Activated gamma-delta T cell treated with anti-CD3 and anti-CD28 coated beads, Interleukin-2, amount 50 U/mL, for 16 hours (primary cell): ENCODE results near the gene PACSIN2.
"Not testable (repeated sequence)": the region's sequence is repeated elsewhere in the genome, so short reads cannot be mapped to it uniquely, and the experiment has no call there.

Experiments
- DNase-seq: peaks from one replicate; pipeline ENCODE4 v3.0.0-alpha.2; 2020; ENCODE audit warnings: low read depth

Gene PACSIN2

GRCh38 chr22:42992092-42992491, 22.9 kb downstream of the PACSIN2 start:
- DNase-seq: no peak

DNA sequence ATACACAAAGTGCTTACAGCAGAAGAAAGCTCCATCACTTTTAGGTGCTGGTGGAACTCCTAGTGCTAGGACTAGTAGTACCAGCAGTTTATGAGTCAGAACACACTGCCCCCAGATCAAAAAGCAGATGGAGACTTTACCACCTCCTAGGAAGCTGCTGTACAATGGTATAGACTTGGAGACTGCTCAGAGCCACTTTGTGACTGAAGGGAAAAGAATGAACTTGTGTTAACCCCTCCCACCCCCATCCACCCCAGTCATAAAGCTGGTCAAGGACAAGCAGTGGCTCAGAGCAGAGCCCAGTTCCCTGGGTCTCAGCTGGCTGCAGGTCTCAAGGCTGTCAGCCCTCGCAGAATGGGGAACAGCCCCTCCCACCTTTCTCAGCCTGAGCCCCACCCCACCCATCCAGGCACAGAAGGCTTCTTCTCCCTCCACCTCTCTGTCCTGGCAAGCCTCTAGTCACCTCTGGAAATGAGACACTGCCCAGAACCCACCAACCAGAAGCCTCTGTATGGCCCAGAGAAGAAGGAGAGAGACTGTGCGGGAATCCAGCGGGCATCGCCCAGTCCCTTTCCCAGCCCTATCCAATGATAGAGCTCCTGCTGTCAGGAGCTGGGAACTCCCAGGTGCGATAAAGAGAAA, 23.8 kb downstream of the PACSIN2 start:
- DNase-seq: no peak

DNA sequence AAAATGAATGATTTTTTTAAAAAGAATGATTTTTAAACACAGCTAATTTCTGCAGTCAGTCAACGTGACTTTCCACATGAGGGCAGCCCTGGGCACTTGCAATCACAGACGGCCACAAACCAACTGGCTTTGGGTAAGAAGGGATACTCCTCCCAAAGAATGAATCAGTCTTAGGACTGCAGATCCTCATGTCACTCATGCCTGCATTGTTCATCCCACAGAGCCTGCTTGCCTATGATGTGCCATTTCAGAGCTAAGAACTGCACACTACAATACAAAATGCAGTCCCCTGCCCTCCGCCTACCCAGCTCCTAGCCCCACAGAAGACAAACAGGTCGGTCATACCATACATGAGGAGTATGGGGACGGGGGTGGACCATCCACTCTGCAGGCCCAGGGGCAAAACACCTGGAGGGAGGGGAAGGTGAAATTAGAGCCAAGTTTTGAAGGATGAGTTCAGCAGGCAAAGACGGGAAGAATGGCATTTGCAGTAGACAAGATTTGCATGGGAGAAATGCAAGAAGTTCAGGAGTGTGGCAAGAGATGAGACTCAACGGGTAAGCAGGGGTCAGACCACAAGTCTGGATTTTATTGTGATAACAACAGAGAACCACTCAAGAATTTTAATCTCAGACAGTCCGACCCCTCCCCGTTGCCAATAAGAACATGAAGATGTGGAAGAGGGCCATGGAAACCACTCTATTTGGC, 24.7 kb downstream of the PACSIN2 start:
- no peak for DNase-seq

- DNase-seq: no peak
Observed at GRCh38 chr22:42986115-42986514, 28.8 kb downstream of the PACSIN2 start.

GRCh38 chr22:42985531-42985905, 29.4 kb downstream of the PACSIN2 start:
- DNase-seq: no peak

GRCh38 chr22:42984814-42985530, 30.0 kb downstream of the PACSIN2 start:
- no peak for DNase-seq

DNA sequence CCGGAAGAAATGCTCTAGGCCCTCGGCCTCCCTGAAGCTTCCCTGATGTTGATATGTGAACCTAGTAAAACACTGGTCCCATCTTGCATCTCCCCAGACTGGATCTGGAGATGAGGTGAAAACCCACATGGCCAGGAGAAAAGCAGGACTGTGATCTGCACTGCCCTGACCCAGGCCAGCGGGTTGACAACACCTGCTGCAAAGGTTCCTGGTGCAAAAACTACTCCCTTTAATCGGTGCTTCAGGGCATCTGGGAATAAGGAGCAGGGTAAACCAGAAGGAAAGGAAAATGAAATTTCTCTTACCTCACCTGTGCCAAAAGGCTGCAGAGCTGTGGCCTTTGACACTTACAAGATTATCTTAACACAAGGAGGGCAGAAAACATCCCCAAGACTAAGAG, 30.6 kb downstream of the PACSIN2 start:
- no peak for DNase-seq

DNA sequence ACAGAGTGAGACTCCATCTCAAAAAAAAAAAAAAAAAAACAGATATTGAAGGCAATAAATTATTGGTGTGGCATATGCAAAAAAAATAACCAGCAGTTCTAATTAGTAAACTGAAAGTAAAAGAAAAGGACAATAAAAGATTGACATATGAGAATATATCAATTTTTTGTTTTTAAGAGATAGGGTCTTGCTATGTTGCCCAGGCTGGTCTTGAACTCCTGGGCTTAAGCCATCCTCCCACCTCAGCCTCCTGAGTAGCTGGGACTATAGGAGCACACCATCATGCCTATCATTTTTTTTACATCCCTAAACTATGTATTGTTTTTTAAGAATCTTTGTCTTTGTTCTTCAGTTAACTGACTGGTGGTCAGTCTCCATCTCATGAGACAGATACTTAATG, 31.5 kb downstream of the PACSIN2 start:
- DNase-seq: no peak

GRCh38 chr22:42979606-42980005, 35.3 kb downstream of the PACSIN2 start:
- DNase-seq: no peak

DNA sequence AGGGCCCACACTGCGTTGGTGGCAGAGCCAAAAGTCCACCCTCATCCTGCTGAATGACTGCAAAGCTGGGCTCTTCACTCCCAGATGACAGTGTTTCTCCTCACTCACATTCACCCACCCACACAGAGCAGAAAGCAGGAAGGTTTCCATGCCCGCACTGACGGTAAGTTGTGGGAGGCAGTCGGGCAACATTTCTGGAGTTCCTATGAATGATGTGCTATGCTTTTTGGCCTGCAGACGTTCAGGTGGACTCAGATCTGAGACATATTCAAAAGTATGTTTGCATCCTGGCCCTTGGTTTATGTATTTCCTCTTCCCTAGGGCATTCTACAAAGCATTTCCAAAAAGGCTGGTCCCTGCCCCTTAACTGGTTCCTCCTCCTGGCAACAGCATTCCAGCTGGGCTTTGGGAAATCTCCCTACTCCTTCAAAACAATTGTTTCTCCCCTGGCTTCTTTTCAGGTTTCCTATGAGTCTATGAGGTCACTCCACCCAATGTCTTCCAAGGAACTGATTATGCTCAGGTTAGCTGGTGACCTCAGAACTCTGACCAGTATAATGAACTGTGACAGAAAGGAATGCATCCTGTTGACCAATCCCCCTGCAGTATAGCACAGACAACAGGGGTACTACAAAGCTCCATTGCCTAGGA, 36.4 kb downstream of the PACSIN2 start:
- DNase-seq: no peak

GRCh38 chr22:42977569-42977968, 37.4 kb downstream of the PACSIN2 start:
- DNase-seq: no peak

DNA sequence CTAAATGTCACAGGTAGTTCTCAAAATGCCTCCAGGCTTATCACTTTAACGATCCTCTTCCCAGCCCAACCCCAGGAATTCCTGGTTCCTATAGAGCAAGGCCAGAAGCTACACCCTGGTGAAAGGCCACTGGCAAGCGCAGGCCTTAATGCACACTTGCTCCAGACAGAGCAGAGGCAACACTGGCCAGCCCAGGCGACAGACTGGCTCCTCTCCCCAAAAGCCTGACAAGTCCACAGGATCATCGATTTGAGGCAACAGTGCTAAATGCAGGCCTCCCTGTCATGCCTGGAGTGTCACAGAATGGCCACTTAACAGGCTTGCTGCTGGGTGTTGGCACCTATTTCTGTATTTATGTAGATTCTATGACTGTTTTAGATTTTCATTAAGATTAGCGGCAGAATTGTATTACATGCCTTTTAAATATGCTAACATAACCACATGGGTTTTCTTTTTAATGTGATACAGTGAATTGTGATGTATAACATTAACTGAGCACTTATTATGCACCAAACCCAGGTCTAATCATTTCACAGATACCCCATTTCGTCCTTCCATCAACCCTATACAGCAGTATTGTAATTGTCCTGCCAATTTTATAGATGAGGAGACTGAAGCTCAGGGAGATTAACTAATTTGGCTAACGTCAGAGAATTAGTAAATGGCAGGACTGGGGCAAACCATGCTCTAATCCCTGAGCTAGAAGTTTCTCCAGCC, 38.6 kb downstream of the PACSIN2 start:
- DNase-seq: no peak

- DNase-seq: no peak
Observed at GRCh38 chr22:42974223-42974622, 40.7 kb downstream of the PACSIN2 start.

GRCh38 chr22:42973536-42973881, 41.4 kb downstream of the PACSIN2 start:
- DNase-seq: no peak

DNA sequence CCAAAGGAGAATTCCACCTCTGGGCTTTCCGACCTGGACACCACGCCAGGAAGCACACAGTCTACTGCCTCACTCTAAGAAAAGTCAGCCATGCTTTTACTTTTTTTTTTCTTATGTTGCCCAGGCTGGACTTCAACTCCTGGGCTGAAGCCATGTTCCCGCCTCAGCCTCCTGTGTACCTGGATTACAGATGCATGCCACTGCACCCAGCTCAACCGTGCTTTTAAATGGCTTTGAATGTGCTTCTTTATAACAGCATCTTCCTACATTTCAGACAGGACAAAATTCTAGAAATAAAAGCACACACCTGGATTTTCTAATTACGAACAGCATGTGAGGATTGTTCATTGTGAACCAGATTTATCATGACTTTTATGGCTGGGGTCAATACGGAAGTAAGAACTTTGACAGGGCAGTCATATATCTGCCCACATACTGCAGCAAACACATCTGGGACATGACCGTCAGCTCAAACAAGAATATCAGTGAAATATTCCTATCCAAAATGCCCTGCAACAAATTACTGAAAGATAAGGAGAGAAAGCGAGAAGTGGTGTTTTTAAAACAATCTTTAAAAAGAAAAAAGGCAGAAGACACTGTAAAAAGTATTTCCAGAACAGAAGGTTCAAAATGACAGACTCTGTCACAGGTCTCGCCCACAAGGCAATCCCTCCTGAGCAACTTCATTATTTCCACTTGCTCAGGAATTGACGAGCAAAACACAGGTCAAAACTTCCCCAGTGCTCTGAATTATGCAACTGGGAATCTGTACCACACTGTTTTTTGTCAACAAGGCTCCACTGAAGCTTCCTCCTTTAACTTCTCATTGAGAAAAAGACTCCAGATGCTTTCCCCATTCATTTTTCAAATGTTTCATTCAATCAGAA, 42.1 kb downstream of the PACSIN2 start:
- DNase-seq: no peak

DNA sequence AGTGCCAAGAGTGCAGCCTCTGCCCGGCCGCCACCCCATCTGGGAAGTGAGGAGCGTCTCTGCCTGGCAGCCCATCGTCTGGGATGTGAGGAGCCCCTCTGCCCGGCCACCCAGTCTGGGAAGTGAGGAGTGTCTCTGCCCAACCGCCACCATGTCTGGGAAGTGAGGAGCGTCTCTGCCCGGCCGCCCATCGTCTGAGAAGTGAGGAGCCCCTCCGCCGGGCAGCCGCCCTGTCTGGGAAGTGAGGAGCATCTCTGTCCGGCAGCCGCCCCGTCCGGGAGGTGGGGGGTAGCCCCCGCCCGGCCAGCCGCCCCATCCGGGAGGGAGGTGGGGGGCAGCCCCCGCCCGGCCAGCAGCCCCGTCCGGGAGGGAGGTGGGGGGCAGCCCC, 43.5 kb downstream of the PACSIN2 start:
- DNase-seq: not testable (repeated sequence)

- no peak for DNase-seq
Observed at GRCh38 chr22:42970029-42970428, 44.9 kb downstream of the PACSIN2 start.

DNA sequence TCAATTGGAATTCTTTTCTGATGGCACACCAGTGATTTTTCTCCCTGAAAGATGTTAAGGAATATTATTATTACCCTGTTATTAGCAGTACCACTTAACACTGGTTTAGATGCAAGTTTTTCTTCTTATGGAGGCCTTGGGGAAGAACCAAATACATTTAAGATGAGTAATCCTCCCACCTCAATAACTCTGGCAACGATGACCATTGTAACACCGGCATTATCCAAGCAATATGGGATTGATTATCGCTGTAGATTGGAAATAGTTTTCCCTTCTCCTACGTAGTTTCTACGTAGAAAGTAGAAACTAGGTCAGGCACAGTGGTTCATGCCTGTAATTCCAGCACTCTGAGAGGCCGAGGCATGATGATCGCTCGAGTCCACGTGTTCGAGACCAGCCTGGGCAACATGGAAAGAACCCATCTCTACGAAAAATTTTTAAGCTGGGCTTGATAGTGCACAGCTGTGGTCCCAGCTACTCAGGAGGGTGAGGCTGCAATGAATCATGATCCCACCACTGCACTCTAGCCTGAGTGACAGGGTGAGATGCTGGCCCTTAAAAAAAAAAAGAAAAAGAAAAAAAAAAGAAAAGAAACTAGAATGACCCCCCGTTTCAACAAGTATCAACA, 45.5 kb downstream of the PACSIN2 start:
- DNase-seq: no peak

- no peak for DNase-seq
Observed at GRCh38 chr22:42967933-42968332, 47.0 kb downstream of the PACSIN2 start.

GRCh38 chr22:42967005-42967404, 47.9 kb downstream of the PACSIN2 start:
- DNase-seq: no peak

- DNase-seq: no peak
Observed at GRCh38 chr22:42966497-42966896, 48.5 kb downstream of the PACSIN2 start.
